Measurements from ENCODE around the gene ZNF394. TPM values are rescaled to one million over a fixed set of nuclear protein-coding genes. Genes with fewer than 3 reads are reported as not detected.

The ZNF394 gene
- total and polyA plus RNA-seq, 8 donors = 15.7 to 177 (median 24.3) TPM

GRCh38 chr7:99500637-99501009 is 542 bp upstream of the ZNF394 start:
- TF ChIP-seq POLR2A (IDR thresholded peaks at IDR 0.05) (no peak), EP300 (IDR thresholded peaks at IDR 0.05) (no peak), POLR2AphosphoS5 (IDR thresholded peaks at IDR 0.05) (no peak)
- TF ChIP-seq, protein P1, sequence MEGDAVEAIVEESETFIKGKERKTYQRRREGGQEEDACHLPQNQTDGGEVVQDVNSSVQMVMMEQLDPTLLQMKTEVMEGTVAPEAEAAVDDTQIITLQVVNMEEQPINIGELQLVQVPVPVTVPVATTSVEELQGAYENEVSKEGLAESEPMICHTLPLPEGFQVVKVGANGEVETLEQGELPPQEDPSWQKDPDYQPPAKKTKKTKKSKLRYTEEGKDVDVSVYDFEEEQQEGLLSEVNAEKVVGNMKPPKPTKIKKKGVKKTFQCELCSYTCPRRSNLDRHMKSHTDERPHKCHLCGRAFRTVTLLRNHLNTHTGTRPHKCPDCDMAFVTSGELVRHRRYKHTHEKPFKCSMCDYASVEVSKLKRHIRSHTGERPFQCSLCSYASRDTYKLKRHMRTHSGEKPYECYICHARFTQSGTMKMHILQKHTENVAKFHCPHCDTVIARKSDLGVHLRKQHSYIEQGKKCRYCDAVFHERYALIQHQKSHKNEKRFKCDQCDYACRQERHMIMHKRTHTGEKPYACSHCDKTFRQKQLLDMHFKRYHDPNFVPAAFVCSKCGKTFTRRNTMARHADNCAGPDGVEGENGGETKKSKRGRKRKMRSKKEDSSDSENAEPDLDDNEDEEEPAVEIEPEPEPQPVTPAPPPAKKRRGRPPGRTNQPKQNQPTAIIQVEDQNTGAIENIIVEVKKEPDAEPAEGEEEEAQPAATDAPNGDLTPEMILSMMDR (IDR thresholded peaks at IDR 0.05) = no peak
- WGBS, 5 donors = 42 to 50% (median 46%) methylated on average over 16 of the region's 16 CpGs
- Histone ChIP-seq H3K36me3 (peaks cover 9 to 31% (median 28%) of the 10 kb centered on the region in 4 donors), H3K27ac (peak overlapping the region; percentile 94 to 98 (median 97)), H3K9me3 (peaks cover 0 to 8% (median 0%) of the 10 kb centered on the region in 4 donors), H3K27me3 (no peaks in the 10 kb centered on the region), H3K4me3 (peak overlapping the region; percentile 76 to 94 (median 87)), H3K4me1 (peaks cover 20 to 52% (median 41%) of the 10 kb centered on the region in 4 donors)
- DNase-seq = no peak
- intact Hi-C loops (cut with DNase I; ENCODE audit: low total_unique reads) = loop anchor here (10.0 kb wide), 1 partner anchor 54 kb away; the partner anchor contains the start of genes FAM200A and ZNF655

- Histone ChIP-seq H3K4me1 (peaks cover 20 to 49% (median 37%) of the 10 kb centered on the region in 4 donors), H3K36me3 (peaks cover 14 to 44% (median 41%) of the 10 kb centered on the region in 4 donors), H3K4me3 (peak overlapping the region; percentile 76 to 94 (median 87)), H3K9me3 (peaks cover 0 to 21% (median 9%) of the 10 kb centered on the region in 4 donors), H3K27me3 (no peaks in the 10 kb centered on the region), H3K27ac (peak overlapping the region; percentile 94 to 98 (median 97))
- TF ChIP-seq, protein P1 (IDR thresholded peaks at IDR 0.05) = no peak
- TF ChIP-seq POLR2AphosphoS5 (IDR thresholded peaks at IDR 0.05) (no peak), EP300 (IDR thresholded peaks at IDR 0.05) (no peak), POLR2A (IDR thresholded peaks at IDR 0.05) (no peak)
- 0 to 1% (median 0%) methylated on average over 12 to 14 of the region's 14 CpGs for WGBS, 5 donors
- DNase-seq = peak in 1 of 2 donors; percentile 55
- intact Hi-C loops (cut with DNase I; ENCODE audit: low total_unique reads) = no loop called here
Observed at GRCh38 chr7:99499371-99499720, 735 bp downstream of the ZNF394 start.

GRCh38 chr7:99498546-99498944 is 1.5 kb downstream of the ZNF394 start:
- Histone ChIP-seq H3K27me3 (no peaks in the 10 kb centered on the region), H3K36me3 (peaks cover 22 to 52% (median 49%) of the 10 kb centered on the region in 4 donors), H3K4me3 (peak overlapping the region; percentile 76 to 94 (median 87)), H3K4me1 (peaks cover 16 to 41% (median 32%) of the 10 kb centered on the region in 4 donors), H3K27ac (peak overlapping the region in 4 of 5 donors; percentile 96 to 98 (median 98)), H3K9me3 (peaks cover 8 to 29% (median 17%) of the 10 kb centered on the region in 4 donors)
- WGBS, 5 donors = 43 to 74% (median 55%) methylated on average over 11 of the region's 11 CpGs
- no peak for DNase-seq
- intact Hi-C loops (cut with DNase I; ENCODE audit: low total_unique reads) = no loop called here
- TF ChIP-seq POLR2AphosphoS5 (IDR thresholded peaks at IDR 0.05) = no peak
- TF ChIP-seq, protein P1 (IDR thresholded peaks at IDR 0.05) = no peak
- TF ChIP-seq POLR2A (IDR thresholded peaks at IDR 0.05) = no peak
- TF ChIP-seq EP300 (IDR thresholded peaks at IDR 0.05) = no peak

DNA sequence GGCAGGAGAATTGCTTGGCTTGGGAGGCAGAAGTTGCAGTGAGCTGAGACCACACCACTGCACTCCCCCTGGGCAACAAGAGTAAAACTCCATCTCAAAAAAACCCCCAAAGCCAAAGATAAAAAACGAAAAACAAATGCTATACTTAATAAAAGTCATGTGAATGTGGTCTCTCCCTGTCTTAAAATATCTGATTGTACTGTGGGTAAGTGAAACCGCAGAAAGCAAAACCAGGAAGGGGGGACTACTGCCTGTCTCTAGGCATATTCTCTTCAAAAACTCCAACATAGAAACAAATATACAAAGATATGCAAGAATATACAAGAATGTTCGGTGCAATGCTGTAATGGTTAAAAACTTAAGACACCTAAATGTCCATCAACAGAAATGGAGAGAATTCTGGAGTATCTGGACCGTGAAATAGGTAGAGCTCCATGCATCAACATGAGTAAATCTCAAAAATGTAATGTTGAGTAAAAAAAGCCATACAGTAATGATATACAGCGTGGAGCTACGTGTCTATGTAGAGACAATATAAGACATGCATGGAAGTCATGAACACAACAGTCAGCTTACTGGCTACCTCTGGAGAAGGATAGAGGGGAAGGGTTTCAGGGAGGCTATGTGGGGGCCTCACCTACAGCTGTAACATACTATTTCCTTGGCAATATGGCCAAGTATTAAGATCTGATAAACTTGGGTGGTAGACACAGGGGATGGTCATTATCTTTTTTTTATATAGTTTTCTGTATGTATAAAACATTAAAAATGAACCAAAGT is 2.1 kb downstream of the ZNF394 start:
- Histone ChIP-seq H3K4me3 (peak overlapping the region; percentile 76 to 94 (median 87)), H3K27me3 (no peaks in the 10 kb centered on the region), H3K36me3 (peaks cover 28 to 57% (median 55%) of the 10 kb centered on the region in 4 donors), H3K4me1 (peaks cover 16 to 41% (median 32%) of the 10 kb centered on the region in 4 donors), H3K9me3 (peaks cover 10 to 35% (median 23%) of the 10 kb centered on the region in 4 donors), H3K27ac (peak overlapping the region in 1 of 5 donors; percentile 97)
- 67 to 75% (median 71%) methylated on average over 6 of the region's 6 CpGs for WGBS, 5 donors
- intact Hi-C loops (cut with DNase I; ENCODE audit: low total_unique reads) = no loop called here
- TF ChIP-seq POLR2A (IDR thresholded peaks at IDR 0.05) (no peak), POLR2AphosphoS5 (IDR thresholded peaks at IDR 0.05) (no peak), EP300 (IDR thresholded peaks at IDR 0.05) (no peak)
- TF ChIP-seq, protein P1 (IDR thresholded peaks at IDR 0.05) = no peak
- DNase-seq = no peak

All from stomach (tissue), 9 donors.